ENCODE results near the gene EXOC3L1.
A peak's percentile ranks its signal among the peaks of the same experiment; 100 is the strongest.

Gene EXOC3L1

DNA sequence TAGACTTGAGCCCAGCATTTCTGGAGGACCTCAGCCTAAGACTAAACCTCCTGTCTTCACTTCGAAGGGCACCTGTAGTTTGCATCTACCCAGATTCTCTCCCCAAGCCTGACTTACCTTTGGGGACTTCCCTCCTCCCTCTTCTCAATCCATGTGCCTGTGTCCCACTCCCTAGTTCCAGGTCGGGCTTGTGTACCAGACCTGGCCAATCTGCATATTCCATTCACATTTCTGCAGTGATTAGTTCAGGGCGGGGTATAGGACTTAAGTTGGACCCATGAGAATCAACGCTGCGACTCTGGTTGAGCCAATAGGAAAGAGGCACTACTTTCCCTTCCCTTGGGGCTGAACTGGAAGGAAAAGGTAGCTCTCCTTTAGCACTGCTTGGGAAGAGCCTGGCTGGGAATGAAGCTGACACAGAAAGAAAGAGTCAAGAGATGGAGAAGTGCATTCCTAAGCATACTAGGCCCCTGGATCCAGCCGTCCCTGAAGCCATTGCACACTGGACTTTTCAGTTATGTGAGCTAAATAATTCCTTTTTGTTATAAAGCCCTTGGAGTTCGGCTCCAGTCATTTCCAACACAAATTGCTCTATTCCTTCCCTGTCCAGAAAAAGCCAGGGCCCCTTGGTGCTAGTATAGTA lies 32.7 kb downstream of the EXOC3L1 start:
- TF ChIP-seq, protein P1, sequence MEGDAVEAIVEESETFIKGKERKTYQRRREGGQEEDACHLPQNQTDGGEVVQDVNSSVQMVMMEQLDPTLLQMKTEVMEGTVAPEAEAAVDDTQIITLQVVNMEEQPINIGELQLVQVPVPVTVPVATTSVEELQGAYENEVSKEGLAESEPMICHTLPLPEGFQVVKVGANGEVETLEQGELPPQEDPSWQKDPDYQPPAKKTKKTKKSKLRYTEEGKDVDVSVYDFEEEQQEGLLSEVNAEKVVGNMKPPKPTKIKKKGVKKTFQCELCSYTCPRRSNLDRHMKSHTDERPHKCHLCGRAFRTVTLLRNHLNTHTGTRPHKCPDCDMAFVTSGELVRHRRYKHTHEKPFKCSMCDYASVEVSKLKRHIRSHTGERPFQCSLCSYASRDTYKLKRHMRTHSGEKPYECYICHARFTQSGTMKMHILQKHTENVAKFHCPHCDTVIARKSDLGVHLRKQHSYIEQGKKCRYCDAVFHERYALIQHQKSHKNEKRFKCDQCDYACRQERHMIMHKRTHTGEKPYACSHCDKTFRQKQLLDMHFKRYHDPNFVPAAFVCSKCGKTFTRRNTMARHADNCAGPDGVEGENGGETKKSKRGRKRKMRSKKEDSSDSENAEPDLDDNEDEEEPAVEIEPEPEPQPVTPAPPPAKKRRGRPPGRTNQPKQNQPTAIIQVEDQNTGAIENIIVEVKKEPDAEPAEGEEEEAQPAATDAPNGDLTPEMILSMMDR (IDR thresholded peaks at IDR 0.05; ENCODE audit: low read length, missing control alignments), result no peak
- DNase-seq (ENCODE audit: low read depth), result no peak

DNA sequence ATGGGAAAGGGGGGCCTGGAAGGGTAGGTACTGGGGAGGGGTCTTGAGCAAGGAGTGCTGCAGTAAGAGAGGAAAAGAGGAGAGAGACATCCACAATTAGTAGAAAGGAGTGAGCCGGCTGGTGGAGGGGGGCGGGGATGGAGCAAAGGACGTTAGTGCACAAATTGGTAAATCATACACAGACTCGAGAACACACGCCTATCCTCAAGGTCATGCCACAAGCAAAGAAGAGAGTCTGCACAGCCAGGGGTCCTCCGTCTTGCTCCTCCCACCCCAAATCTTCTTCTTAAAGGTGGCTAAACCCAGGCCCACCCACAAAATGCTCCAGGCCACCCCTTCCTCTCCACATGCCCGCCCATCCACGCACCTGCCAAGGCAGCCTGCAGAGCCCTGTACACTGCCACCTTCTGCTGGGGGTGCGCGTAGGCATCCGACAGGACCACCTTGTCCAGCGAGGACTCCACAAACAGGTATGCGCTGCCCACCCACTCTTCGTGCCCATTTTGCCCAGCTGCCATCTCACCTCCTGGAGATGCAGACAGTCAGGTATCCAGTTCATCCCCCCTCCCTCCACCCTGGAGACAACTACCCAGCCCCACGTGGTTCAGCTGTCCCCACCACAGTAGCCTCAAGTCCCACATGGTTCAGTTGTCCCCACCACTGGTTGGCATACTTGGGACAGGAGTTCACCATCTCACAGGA lies 33.6 kb downstream of the EXOC3L1 start:
- DNase-seq (ENCODE audit: low read depth), result no peak
- no peak overlapping the region for H3K4me3 ChIP-seq (replicated peaks; ENCODE audit: low read depth, low read length)
- TF ChIP-seq, protein P1 (IDR thresholded peaks at IDR 0.05; ENCODE audit: low read length, missing control alignments), result no peak

More for the DNA sequence above, 32.7 kb downstream of the EXOC3L1 start:
- H3K4me3 ChIP-seq (replicated peaks; ENCODE audit: low read depth, low read length), result no peak overlapping the region

DNA sequence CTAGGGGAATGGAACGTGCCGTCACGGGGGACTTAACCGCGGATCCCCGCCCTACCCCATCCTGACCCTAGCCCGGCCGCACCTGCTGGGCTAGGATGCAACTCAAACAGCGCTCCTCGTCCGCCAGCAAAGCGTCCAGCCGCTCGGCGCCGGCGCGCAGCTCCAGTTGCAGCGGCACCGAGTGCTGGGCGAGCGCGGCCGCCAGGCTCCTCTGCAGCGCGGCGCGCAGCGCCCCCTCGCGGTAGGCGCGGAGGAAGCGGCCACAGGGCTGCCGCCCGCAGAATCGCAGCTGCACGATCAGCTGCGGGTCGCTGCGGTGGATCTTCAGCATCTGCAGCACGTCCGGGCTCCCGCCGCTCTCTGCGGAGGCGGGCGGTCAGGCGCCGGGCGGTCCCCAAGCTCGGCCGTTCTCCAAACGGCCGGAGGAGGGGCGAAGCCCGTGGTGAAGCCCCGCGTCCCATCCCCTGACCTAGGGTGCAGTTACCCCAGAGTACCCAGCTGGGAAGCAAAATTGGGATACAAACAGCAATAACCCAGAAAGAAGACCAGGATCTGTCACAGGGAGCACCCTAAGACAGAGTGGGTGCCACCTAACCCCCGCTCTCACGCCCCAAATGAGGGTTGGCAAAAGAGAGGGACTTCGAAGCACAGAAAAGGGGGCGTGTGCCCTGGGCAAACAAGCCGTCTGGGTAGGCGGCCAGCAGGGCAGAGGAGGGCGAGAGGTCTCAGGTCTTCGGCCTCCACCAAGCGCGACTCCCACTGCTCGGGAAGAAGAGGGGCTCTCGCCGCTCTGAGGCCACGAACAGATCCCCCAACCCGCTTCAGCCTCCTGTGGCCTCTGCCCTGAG lies 34.4 kb downstream of the EXOC3L1 start:
- no peak overlapping the region for H3K4me3 ChIP-seq (replicated peaks; ENCODE audit: low read depth, low read length)
- peak; percentile 81 for DNase-seq (ENCODE audit: low read depth)
- TF ChIP-seq, protein P1 (IDR thresholded peaks at IDR 0.05; ENCODE audit: low read length, missing control alignments), result peak; percentile 48

DNA sequence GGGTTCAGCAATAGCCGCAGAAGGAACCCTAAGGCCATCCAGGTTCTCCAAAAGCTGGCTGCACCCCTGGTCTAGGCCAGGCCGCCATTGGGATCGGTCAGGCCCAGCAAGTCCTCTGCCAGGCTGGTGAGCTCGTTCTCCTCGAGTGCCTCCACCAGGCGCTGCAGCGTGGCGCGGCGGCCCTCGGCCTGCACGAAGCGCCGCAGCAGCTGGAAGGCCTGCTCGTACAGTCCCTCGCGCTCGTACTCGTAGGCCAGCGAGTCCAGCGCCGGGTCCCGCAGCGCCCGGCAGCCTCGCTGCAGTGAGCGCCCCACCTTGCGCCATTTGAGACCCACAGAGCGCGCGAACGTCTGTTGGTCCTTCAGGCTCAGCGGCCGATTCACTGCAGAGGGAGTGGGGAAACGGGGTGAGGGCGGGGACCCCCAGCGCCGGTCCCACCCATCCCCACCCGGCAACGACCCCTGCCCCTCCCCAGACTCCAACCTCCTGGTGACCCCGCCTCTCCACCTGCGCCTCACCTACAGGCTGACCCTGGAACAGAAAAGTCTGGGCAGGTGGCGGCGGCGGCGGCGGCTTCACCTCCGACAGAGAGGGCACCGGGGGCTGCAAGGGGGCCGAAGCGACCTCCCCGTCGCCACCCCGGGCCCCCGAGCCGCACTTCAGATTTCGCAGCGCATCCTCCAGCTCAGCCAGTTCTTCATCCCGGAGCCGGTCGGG lies 35.2 kb downstream of the EXOC3L1 start:
- TF ChIP-seq, protein P1 (IDR thresholded peaks at IDR 0.05; ENCODE audit: low read length, missing control alignments), result no peak
- H3K4me3 ChIP-seq (replicated peaks; ENCODE audit: low read depth, low read length), result no peak overlapping the region
- no peak for DNase-seq (ENCODE audit: low read depth)

DNA sequence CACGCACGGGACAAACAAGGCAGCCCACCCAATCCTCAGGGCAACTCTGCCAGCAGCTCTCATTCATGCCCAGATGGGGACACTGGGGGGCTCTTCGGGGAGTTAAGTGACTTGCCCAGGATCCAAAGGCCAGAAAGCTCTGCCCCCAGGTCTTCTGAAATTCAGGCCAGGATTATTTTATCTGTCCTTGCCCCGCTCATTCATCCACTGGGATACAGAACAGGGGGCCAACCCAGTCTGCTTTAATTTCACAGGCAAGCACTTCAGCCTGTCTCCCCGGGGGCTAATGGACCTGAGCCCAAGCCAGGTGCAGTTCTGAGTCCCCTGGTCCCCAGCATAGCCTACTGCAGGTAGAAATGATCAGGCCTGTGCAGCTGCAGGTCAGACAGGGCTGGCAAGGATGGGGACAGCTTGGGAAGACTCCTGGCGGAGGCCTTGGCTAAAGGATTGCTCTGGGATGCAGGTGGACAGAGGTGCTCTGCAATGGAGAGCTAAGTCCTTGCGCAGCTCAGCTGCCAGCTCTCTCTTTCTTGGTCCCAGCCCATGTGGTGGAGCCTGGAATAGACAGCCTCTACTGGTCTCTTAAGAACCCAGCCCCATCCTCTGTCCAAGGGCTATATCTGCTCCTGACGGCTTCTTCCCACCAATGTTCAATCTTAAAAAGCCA lies 38.4 kb downstream of the EXOC3L1 start:
- no peak overlapping the region for H3K4me3 ChIP-seq (replicated peaks; ENCODE audit: low read depth, low read length)
- TF ChIP-seq, protein P1 (IDR thresholded peaks at IDR 0.05; ENCODE audit: low read length, missing control alignments), result no peak
- no peak for DNase-seq (ENCODE audit: low read depth)

DNA sequence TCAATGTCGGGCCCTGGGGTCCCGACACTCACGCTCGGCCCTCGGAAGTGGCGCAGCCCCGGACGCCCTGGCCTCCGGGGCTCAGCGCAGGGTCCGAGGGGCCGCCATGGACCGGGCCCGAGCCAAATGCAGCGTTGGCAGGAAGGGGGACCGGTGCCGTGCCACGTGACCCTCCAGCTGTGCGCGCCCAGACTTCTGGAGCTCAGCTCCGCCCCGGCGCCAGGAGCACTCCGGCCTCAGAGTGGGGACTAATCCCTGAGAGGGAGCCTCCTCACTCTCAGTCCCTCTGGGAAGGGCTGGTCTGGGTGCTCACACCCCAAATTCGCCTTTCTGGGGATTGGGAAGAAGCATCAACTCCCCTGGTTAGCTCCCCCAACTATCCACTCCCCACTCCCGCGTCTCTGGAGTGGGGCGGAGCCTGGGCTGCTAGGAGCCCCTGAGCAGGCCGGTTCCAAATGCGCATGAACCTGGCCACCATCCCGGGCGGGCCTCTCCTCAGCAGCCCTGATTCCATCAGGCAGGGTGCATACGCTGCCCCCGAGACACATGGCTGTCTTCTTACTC lies 39.0 kb downstream of the EXOC3L1 start, which contains the start of gene B3GNT9:
Gene B3GNT9 (minus strand): TSS at position 166 of the 564 bp plus-strand sequence. CDS start 513 bp downstream, outside the sequence.
- H3K4me3 ChIP-seq (replicated peaks; ENCODE audit: low read depth, low read length), result peak within 1 kb of the TSS; percentile 64
- DNase-seq (ENCODE audit: low read depth), result peak; percentile 71

More for the DNA sequence above, 39.0 kb downstream of the EXOC3L1 start, which contains the start of gene B3GNT9:
- TF ChIP-seq, protein P1 (IDR thresholded peaks at IDR 0.05; ENCODE audit: low read length, missing control alignments), result no peak

Measured in fibroblast of pulmonary artery (primary cell).